Suppressor macrophage (primary cell): ENCODE results near the gene NID1.
"Not testable (repeated sequence)": the region's sequence is repeated elsewhere in the genome, so short reads cannot be mapped to it uniquely, and the experiment has no call there.

ENCODE experiments used
- DNase-seq, 4 experiments: peaks; one replicate each; pipeline ENCODE4 v3.0.0-alpha.2; 2020 to 2022

Gene NID1

GRCh38 chr1:236023926-236024565 is 40.8 kb downstream of the NID1 start:
- no peak for DNase-seq

- DNase-seq = no peak
These were observed 43.3 kb downstream of the NID1 start for GRCh38 chr1:236021424-236022135.

- peak in 1 of 4 experiments; percentile 14 for DNase-seq
These were observed 44.3 kb downstream of the NID1 start for GRCh38 chr1:236020359-236021219.

GRCh38 chr1:236018885-236019453 is 45.9 kb downstream of the NID1 start:
- no peak for DNase-seq

- no peak for DNase-seq
These were observed 48.0 kb downstream of the NID1 start for GRCh38 chr1:236016782-236017400.

- DNase-seq = no peak
These were observed 48.8 kb downstream of the NID1 start for GRCh38 chr1:236016083-236016482.

GRCh38 chr1:236015539-236015938 is 49.4 kb downstream of the NID1 start:
- no peak for DNase-seq

GRCh38 chr1:236013330-236013729 is 51.6 kb downstream of the NID1 start:
- no peak for DNase-seq

- DNase-seq = no peak
These were observed 53.2 kb downstream of the NID1 start for GRCh38 chr1:236011641-236012040.

GRCh38 chr1:236010443-236010842 is 54.4 kb downstream of the NID1 start:
- no peak for DNase-seq

- DNase-seq = no peak
These were observed 55.0 kb downstream of the NID1 start for GRCh38 chr1:236009857-236010256.

GRCh38 chr1:236009191-236009590 is 55.7 kb downstream of the NID1 start:
- no peak for DNase-seq

- no peak for DNase-seq
These were observed 57.1 kb downstream of the NID1 start for GRCh38 chr1:236007781-236008180.

- not testable (repeated sequence) for DNase-seq
These were observed 61.8 kb downstream of the NID1 start for GRCh38 chr1:236003058-236003457.

GRCh38 chr1:236002572-236002971 is 62.3 kb downstream of the NID1 start:
- DNase-seq = no peak

GRCh38 chr1:236002025-236002390 is 62.9 kb downstream of the NID1 start:
- no peak for DNase-seq

GRCh38 chr1:236000781-236001180 is 64.1 kb downstream of the NID1 start:
- DNase-seq = no peak

GRCh38 chr1:235999259-235999925 is 65.5 kb downstream of the NID1 start:
- DNase-seq = peak in 1 of 4 experiments; percentile 38

- no peak for DNase-seq
These were observed 66.1 kb downstream of the NID1 start for GRCh38 chr1:235998812-235999211.

- no peak for DNase-seq
These were observed 67.0 kb downstream of the NID1 start for GRCh38 chr1:235997931-235998330.

GRCh38 chr1:235997049-235997448 is 67.8 kb downstream of the NID1 start:
- DNase-seq = peak; percentile 9 to 57 (median 38)
